A673 (cell line): ENCODE measurements around the gene GPR152. TPM values are rescaled to one million over a fixed set of nuclear protein-coding genes. Genes with fewer than 3 reads are reported as not detected.

Source experiments
- Bru-seq: library from RNA; stranded (reverse); fragments of 400-500 nt; gene quantifications from one replicate; lab custom pipeline; 2021; lab: Mats Ljungman, UMichigan
- BruChase-seq, 2 experiments: library from RNA; stranded (reverse); fragments of 400-500 nt; gene quantifications; one replicate each; lab custom pipeline; 2021; lab: Mats Ljungman, UMichigan
- BruUV-seq: library from RNA; stranded (reverse); fragments of 400-500 nt; replicated peaks from 2 replicates; lab custom pipeline; 2021; lab: Mats Ljungman, UMichigan
- CTCF ChIA-PET: fragments of 300-600 bp; sonication (Branson Sonifier 250); formaldehyde crosslinking; loops from one replicate; lab custom pipeline; 2022; ENCODE audit warnings: antibody characterized with exemption; lab: Charles Lee
- POLR2A ChIA-PET: fragments of 300-600 bp; sonication (Branson Sonifier 250); formaldehyde crosslinking; loops from one replicate; lab custom pipeline; 2022; ENCODE audit warnings: antibody characterized with exemption; ENCODE audit not compliant: low non-redundant PET; lab: Charles Lee
- DNase-seq: peaks from one replicate; pipeline ENCODE4 v3.0.0-alpha.2; 2015; ENCODE audit warnings: low spot score
- H3K27ac ChIP-seq: fragments of 200-600 bp; sonication (generic); 2 replicates; pipeline ENCODE4 v1.5.1; 2016; ENCODE audit warnings: mixed run types, low read depth, mild to moderate bottlenecking, mixed read lengths, antibody characterized with exemption, low read length; ENCODE audit not compliant: poor library complexity, severe bottlenecking
- H3K27me3 ChIP-seq: fragments of 200-600 bp; sonication (generic); replicated peaks from 2 replicates; pipeline ENCODE4 v1.6.1; 2017; ENCODE audit warnings: mixed run types, low read depth, mild to moderate bottlenecking, mixed read lengths, antibody characterized with exemption, low read length; ENCODE audit not compliant: insufficient read depth, poor library complexity
- H3K36me3 ChIP-seq: fragments of 200-600 bp; sonication (generic); 2 replicates; pipeline ENCODE4 v1.6.1; 2016; ENCODE audit warnings: mixed run types, mild to moderate bottlenecking, mixed read lengths, antibody characterized with exemption, low read length; ENCODE audit not compliant: insufficient read depth, poor library complexity, severe bottlenecking
- H3K4me1 ChIP-seq: fragments of 200-600 bp; sonication (generic); 2 replicates; pipeline ENCODE4 v1.6.1; 2017; ENCODE audit warnings: mixed run types, mild to moderate bottlenecking, mixed read lengths, antibody characterized with exemption, low read length; ENCODE audit not compliant: insufficient read depth, poor library complexity, severe bottlenecking
- H3K4me3 ChIP-seq: fragments of 200-600 bp; sonication (generic); 2 replicates; pipeline ENCODE4 v1.5.1; 2016; ENCODE audit warnings: low read depth, mixed run types, mild to moderate bottlenecking, mixed read lengths, low read length; ENCODE audit not compliant: poor library complexity, severe bottlenecking
- H3K9me3 ChIP-seq: fragments of 200-600 bp; sonication (generic); 2 replicates; pipeline ENCODE4 v1.6.1; 2016; ENCODE audit warnings: mixed run types, low read depth, mild to moderate bottlenecking, mixed read lengths, antibody characterized with exemption, low read length; ENCODE audit not compliant: poor library complexity, severe bottlenecking
- CTCF ChIP-seq: fragments of 300-800, 200-600 bp; sonication (generic); conservative IDR thresholded peaks from 2 replicates; pipeline ENCODE4 v1.5.1; 2017; ENCODE audit warnings: low read depth, mild to moderate bottlenecking, antibody characterized with exemption, low read length, moderate library complexity, mixed read lengths
- EZH2 ChIP-seq: fragments of 200-600 bp; sonication (generic); IDR thresholded peaks from 2 replicates; pipeline ENCODE4 v1.6.1; 2017; ENCODE audit warnings: borderline replicate concordance, low read depth, mild to moderate bottlenecking, mixed read lengths, antibody characterized with exemption, low read length; ENCODE audit not compliant: poor library complexity, severe bottlenecking
- intact Hi-C: fragments of 100-400 bp; cut with micrococcal nuclease; formaldehyde crosslinking; loops from one replicate; pipeline ENCODE4 v1.10.0; 2022; ENCODE audit not compliant: unreplicated experiment
- long read RNA-seq: library from polyadenylated mRNA; stranded (forward); transcript quantifications from one replicate; pipeline ENCODE4 v2.0.0, GENCODE V29; 2022
- total RNA-seq: library from RNA; stranded (reverse); gene quantifications from 2 replicates; pipeline ENCODE4 v1.2.3, GENCODE V29; 2021

The GPR152 gene, protein sequence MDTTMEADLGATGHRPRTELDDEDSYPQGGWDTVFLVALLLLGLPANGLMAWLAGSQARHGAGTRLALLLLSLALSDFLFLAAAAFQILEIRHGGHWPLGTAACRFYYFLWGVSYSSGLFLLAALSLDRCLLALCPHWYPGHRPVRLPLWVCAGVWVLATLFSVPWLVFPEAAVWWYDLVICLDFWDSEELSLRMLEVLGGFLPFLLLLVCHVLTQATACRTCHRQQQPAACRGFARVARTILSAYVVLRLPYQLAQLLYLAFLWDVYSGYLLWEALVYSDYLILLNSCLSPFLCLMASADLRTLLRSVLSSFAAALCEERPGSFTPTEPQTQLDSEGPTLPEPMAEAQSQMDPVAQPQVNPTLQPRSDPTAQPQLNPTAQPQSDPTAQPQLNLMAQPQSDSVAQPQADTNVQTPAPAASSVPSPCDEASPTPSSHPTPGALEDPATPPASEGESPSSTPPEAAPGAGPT
- total RNA-seq = not detected in 2 replicates
- not detected for Bru-seq, nascent RNA
- not detected for BruChase-seq, experiment 1, labeled RNA remaining after a 2-hour chase
- BruChase-seq, experiment 2, labeled RNA remaining after a 6-hour chase = not detected
- long read RNA-seq = 0 reads

- Histone ChIP-seq H3K4me1 (no peaks in the 10 kb centered on the region), H3K36me3 (no peaks in the 10 kb centered on the region), H3K27me3 (no peaks in the 10 kb centered on the region), H3K4me3 (no peak within 1 kb of the TSS), H3K27ac (no peak within 1 kb of the TSS), H3K9me3 (no peaks in the 10 kb centered on the region)
- no peak for DNase-seq
- CTCF ChIA-PET = interaction anchor here (1.1 kb wide), 1 partner anchor 51 kb away, joined by 3 read pairs; the partner anchor contains the start of gene PPP1CA
- intact Hi-C loops = no loop called here
- no TSS peak for BruUV-seq
- TF ChIP-seq CTCF (no peak), EZH2 (no peak)
- POLR2A ChIA-PET = no interaction called here
Observed at GRCh38 chr11:67452141-67452952, at the start of gene GPR152. Gene GPR152, minus strand, starts transcription at chr11:67452729. Its CDS starts 5 bp downstream, at chr11:67452724.

GRCh38 chr11:67501854-67502253, 49.3 kb upstream of the GPR152 start:
- Histone ChIP-seq H3K9me3 (no peaks in the 10 kb centered on the region), H3K36me3 (peaks cover 4% of the 10 kb centered on the region), H3K27ac (no peak overlapping the region), H3K4me1 (peaks cover 36% of the 10 kb centered on the region), H3K27me3 (no peaks in the 10 kb centered on the region), H3K4me3 (no peak overlapping the region)
- no peak for DNase-seq
- POLR2A ChIA-PET = no interaction called here
- BruUV-seq = no TSS peak
- CTCF ChIA-PET = no interaction called here
- TF ChIP-seq EZH2 = no peak
- no peak for TF ChIP-seq CTCF
- intact Hi-C loops = no loop called here
